Mesothelial cell of epicardium (in vitro differentiated cells): ENCODE measurements around the gene SERPINB13. TPM values are rescaled to one million over a fixed set of nuclear protein-coding genes. Genes with fewer than 3 reads are reported as not detected.

ENCODE experiments used
- DNase-seq, 2 experiments: peaks; one replicate each; pipeline ENCODE4 v3.0.0; 2021; ENCODE audit warnings: low spot score in 2 of 2; ENCODE audit not compliant: unreplicated experiment in 2 of 2
- H3K27ac Mint-ChIP-seq: 2 replicates; pipeline ENCODE4 v1.8.0; 2021; ENCODE audit warnings: mixed read lengths
- H3K27me3 Mint-ChIP-seq: 2 replicates; pipeline ENCODE4 v1.8.0; 2021; ENCODE audit warnings: low read depth, mixed read lengths
- H3K36me3 Mint-ChIP-seq: 2 replicates; pipeline ENCODE4 v1.8.0; 2021; ENCODE audit warnings: mixed read lengths
- H3K4me1 Mint-ChIP-seq: 2 replicates; pipeline ENCODE4 v1.8.0; 2021; ENCODE audit warnings: mixed read lengths
- H3K4me3 Mint-ChIP-seq: 2 replicates; pipeline ENCODE4 v1.8.0; 2021; ENCODE audit warnings: mild to moderate bottlenecking, moderate library complexity, mixed read lengths
- H3K9me3 Mint-ChIP-seq: 2 replicates; pipeline ENCODE4 v1.8.0; 2021; ENCODE audit warnings: mixed read lengths
- CTCF ChIP-seq: fragments of 200-600 bp; sonication (generic); IDR thresholded peaks from one replicate; pipeline ENCODE4 v1.5.0; 2021; ENCODE audit warnings: antibody characterized with exemption; ENCODE audit not compliant: unreplicated experiment
- total RNA-seq: library from RNA; stranded (reverse); gene quantifications from 3 replicates; pipeline ENCODE4 v1.2.1, GENCODE V29; 2021

Gene SERPINB13
- total RNA-seq, 1 donor from 2014 or later, result 0.38 TPM

- peaks cover 10% of the 10 kb centered on the region for H3K4me1 Mint-ChIP-seq
- H3K4me3 Mint-ChIP-seq, result no peak overlapping the region
- DNase-seq, result no peak
- peaks cover 2% of the 10 kb centered on the region for H3K27me3 Mint-ChIP-seq
- no peaks in the 10 kb centered on the region for H3K9me3 Mint-ChIP-seq
- no peak for TF ChIP-seq CTCF
- no peaks in the 10 kb centered on the region for H3K36me3 Mint-ChIP-seq
- H3K27ac Mint-ChIP-seq, result no peak overlapping the region
Observed at GRCh38 chr18:63550068-63550467, 37.1 kb upstream of the SERPINB13 start.

- no peak for TF ChIP-seq CTCF
- Mint-ChIP-seq H3K27me3 (peaks cover 2% of the 10 kb centered on the region), H3K4me1 (peaks cover 5% of the 10 kb centered on the region), H3K9me3 (no peaks in the 10 kb centered on the region), H3K36me3 (no peaks in the 10 kb centered on the region), H3K27ac (no peak overlapping the region), H3K4me3 (no peak overlapping the region)
- no peak for DNase-seq
Observed at GRCh38 chr18:63551769-63552168, 35.4 kb upstream of the SERPINB13 start.

- DNase-seq, result no peak
- H3K27ac Mint-ChIP-seq, result no peak overlapping the region
- no peaks in the 10 kb centered on the region for H3K9me3 Mint-ChIP-seq
- H3K36me3 Mint-ChIP-seq, result no peaks in the 10 kb centered on the region
- TF ChIP-seq CTCF, result no peak
- no peak overlapping the region for H3K4me3 Mint-ChIP-seq
- peaks cover 2% of the 10 kb centered on the region for H3K27me3 Mint-ChIP-seq
- peaks cover 5% of the 10 kb centered on the region for H3K4me1 Mint-ChIP-seq
Observed at GRCh38 chr18:63552581-63552980, 34.6 kb upstream of the SERPINB13 start.

- Mint-ChIP-seq H3K27ac (no peak overlapping the region), H3K27me3 (peaks cover 2% of the 10 kb centered on the region), H3K4me1 (peaks cover 5% of the 10 kb centered on the region), H3K36me3 (no peaks in the 10 kb centered on the region), H3K4me3 (no peak overlapping the region), H3K9me3 (no peaks in the 10 kb centered on the region)
- DNase-seq, result no peak
- no peak for TF ChIP-seq CTCF
Observed at GRCh38 chr18:63553081-63553480, 34.1 kb upstream of the SERPINB13 start.

GRCh38 chr18:63559567-63560491 is 27.3 kb upstream of the SERPINB13 start:
- no peak for TF ChIP-seq CTCF
- no peak for DNase-seq
- no peaks in the 10 kb centered on the region for H3K9me3 Mint-ChIP-seq
- H3K4me1 Mint-ChIP-seq, result no peaks in the 10 kb centered on the region
- peaks cover 11% of the 10 kb centered on the region for H3K27me3 Mint-ChIP-seq
- no peak overlapping the region for H3K27ac Mint-ChIP-seq
- H3K36me3 Mint-ChIP-seq, result no peaks in the 10 kb centered on the region
- no peak overlapping the region for H3K4me3 Mint-ChIP-seq
